H1 (cell line): ENCODE data around the gene ZCCHC17. TPM values are rescaled to one million over a fixed set of nuclear protein-coding genes. Genes with fewer than 3 reads are reported as not detected.

Experiments used
- CTCF ChIA-PET: fragments of 300-600 bp; sonication (Branson Sonifier 250); formaldehyde crosslinking; loops from one replicate; lab custom pipeline; 2021; ENCODE audit not compliant: partially characterized antibody; lab: Charles Lee
- POLR2A ChIA-PET: fragments of 300-600 bp; sonication (Branson Sonifier 250); formaldehyde crosslinking; loops from one replicate; lab custom pipeline; 2021; ENCODE audit warnings: inconsistent platforms; ENCODE audit not compliant: partially characterized antibody; lab: Charles Lee
- DNase-seq, 2 experiments: peaks; one replicate each; pipeline versions ENCODE4 v3.0.0 to v3.0.0-alpha.2; 2010 to 2022; ENCODE audit warnings: low spot score in 2 of 2, low read depth in 1 of 2, mixed read lengths in 1 of 2
- FAIRE-seq: peaks from 2 replicates; lab custom pipeline; 2011; peaks lifted over from hg19 to GRCh38; lab: Jason Lieb, UNC
- H2AFZ ChIP-seq: 2 replicates; pipeline ENCODE4 v1.8.1; 2012; ENCODE audit warnings: low read length, inconsistent platforms
- H2AK5ac ChIP-seq: 2 replicates; pipeline ENCODE4 v1.6.1; 2013; ENCODE audit warnings: low read depth, low read length
- H2BK120ac ChIP-seq: replicated peaks from 2 replicates; pipeline ENCODE3; 2013; ENCODE audit warnings: low read depth, low read length, inconsistent platforms
- H2BK12ac ChIP-seq: 2 replicates; pipeline ENCODE4 v1.6.1; 2013; ENCODE audit warnings: low read depth, low read length
- H2BK15ac ChIP-seq: 2 replicates; pipeline ENCODE4 v1.6.1; 2013; ENCODE audit warnings: low read length
- H2BK20ac ChIP-seq: 2 replicates; pipeline ENCODE4 v1.6.1; 2013; ENCODE audit warnings: low read length
- H2BK5ac ChIP-seq: 2 replicates; pipeline ENCODE4 v1.6.1; 2013; ENCODE audit warnings: low read depth, low read length
- H3K14ac ChIP-seq: 2 replicates; pipeline ENCODE4 v1.6.1; 2013; ENCODE audit warnings: inconsistent platforms; ENCODE audit not compliant: insufficient read length
- H3K18ac ChIP-seq: 2 replicates; pipeline ENCODE4 v1.6.1; 2013; ENCODE audit warnings: low read length; ENCODE audit errors: extremely low read depth
- H3K23ac ChIP-seq: 2 replicates; pipeline ENCODE4 v1.6.1; 2013; ENCODE audit warnings: inconsistent platforms; ENCODE audit not compliant: insufficient read length
- H3K23me2 ChIP-seq: 2 replicates; pipeline ENCODE4 v1.6.1; 2013; ENCODE audit warnings: low read depth, low read length
- H3K27ac ChIP-seq: 2 replicates; pipeline ENCODE4 v1.6.1; 2011; ENCODE audit warnings: low read depth, low read length, inconsistent platforms
- H3K27me3 ChIP-seq, 4 experiments: replicated peaks in 1 of 4; 1 replicate in 1 of 4; 2 replicates in 3 of 4; pipeline versions ENCODE4 v1.6.1 to v1.8.1; 2011 to 2013; ENCODE audit warnings: low read length in 3 of 4, mild to moderate bottlenecking in 3 of 4, inconsistent platforms in 2 of 4, mixed read lengths in 2 of 4, moderate library complexity in 1 of 4; ENCODE audit not compliant: control insufficient read depth in 3 of 4, insufficient read depth in 3 of 4; ENCODE audit errors: extremely low read depth in 1 of 4
- H3K36me3 ChIP-seq, 4 experiments: 2 replicates each; pipeline versions ENCODE4 v1.6.1 to v1.8.1; 2011 to 2013; ENCODE audit warnings: mild to moderate bottlenecking in 4 of 4, low read length in 3 of 4, moderate library complexity in 2 of 4, control low read depth in 1 of 4, inconsistent platforms in 1 of 4; ENCODE audit not compliant: insufficient read depth in 4 of 4, control insufficient read depth in 2 of 4
- H3K4ac ChIP-seq: replicated peaks from 2 replicates; pipeline ENCODE3; 2013; ENCODE audit warnings: low read length, low read depth, mixed read lengths, inconsistent platforms; ENCODE audit not compliant: insufficient read length
- H3K4me1 ChIP-seq, 4 experiments: replicated peaks in 1 of 4; 1 replicate in 1 of 4; 2 replicates in 3 of 4; pipeline versions ENCODE4 v1.6.1 to v1.8.1; 2011 to 2013; ENCODE audit warnings: low read length in 3 of 4, inconsistent platforms in 2 of 4, mixed read lengths in 1 of 4; ENCODE audit not compliant: insufficient read depth in 4 of 4, control insufficient read depth in 3 of 4
- H3K4me2 ChIP-seq, 2 experiments: 2 replicates each; pipeline versions ENCODE4 v1.6.1 to v1.8.1; 2011 to 2013; ENCODE audit warnings: low read depth in 2 of 2, low read length in 2 of 2, control low read depth in 1 of 2, inconsistent platforms in 1 of 2, mild to moderate bottlenecking in 1 of 2; ENCODE audit not compliant: insufficient read depth in 1 of 2
- H3K4me3 ChIP-seq, 4 experiments: fragments of 200-600, 300-600 bp in 1 of 4; sonication (generic), shearing (Covaris generic), sonication (Bioruptor Twin) in 1 of 4; 2 replicates each; pipeline versions ENCODE4 v1.5.1 to v1.8.1; 2011 to 2016; ENCODE audit warnings: low read length in 4 of 4, low read depth in 3 of 4, control low read depth in 2 of 4, inconsistent platforms in 2 of 4, mild to moderate bottlenecking in 2 of 4, mixed read lengths in 1 of 4, moderate library complexity in 1 of 4; ENCODE audit not compliant: insufficient read depth in 2 of 4; ENCODE audit errors: extremely low read depth in 1 of 4
- H3K56ac ChIP-seq: replicated peaks from 2 replicates; pipeline ENCODE3; 2013; ENCODE audit warnings: low read depth, mild to moderate bottlenecking, mixed read lengths, low read length, inconsistent platforms; ENCODE audit not compliant: insufficient read length
- H3K79me1 ChIP-seq: 2 replicates; pipeline ENCODE4 v1.6.1; 2013; ENCODE audit warnings: low read depth, low read length, control low read depth
- H3K79me2 ChIP-seq, 2 experiments: 2 replicates each; pipeline versions ENCODE4 v1.6.1 to v1.8.1; 2012 to 2013; ENCODE audit warnings: low read length in 2 of 2, mild to moderate bottlenecking in 2 of 2, inconsistent platforms in 1 of 2; ENCODE audit not compliant: insufficient read depth in 2 of 2, control insufficient read depth in 1 of 2
- H3K9ac ChIP-seq, 4 experiments: replicated peaks in 1 of 4; 1 replicate in 1 of 4; 2 replicates in 3 of 4; pipeline versions ENCODE4 v1.6.1 to v1.8.1; 2011 to 2013; ENCODE audit warnings: low read depth in 3 of 4, low read length in 3 of 4, control low read depth in 2 of 4, mild to moderate bottlenecking in 2 of 4, moderate library complexity in 2 of 4, inconsistent platforms in 1 of 4; ENCODE audit errors: extremely low read depth in 1 of 4
- H3K9me3 ChIP-seq, 2 experiments: 2 replicates each; pipeline versions ENCODE4 v1.6.1 to v1.8.1; 2012 to 2013; ENCODE audit warnings: mild to moderate bottlenecking in 2 of 2, moderate library complexity in 2 of 2, control low read depth in 1 of 2, inconsistent platforms in 1 of 2, low read depth in 1 of 2, low read length in 1 of 2, mixed read lengths in 1 of 2; ENCODE audit not compliant: insufficient read depth in 2 of 2
- H4K20me1 ChIP-seq, 2 experiments: replicated peaks in 1 of 2; 2 replicates each; pipeline versions ENCODE3 to v1.8.1; 2011 to 2013; ENCODE audit warnings: inconsistent platforms in 2 of 2, low read length in 2 of 2, mild to moderate bottlenecking in 1 of 2; ENCODE audit not compliant: insufficient read depth in 2 of 2, control insufficient read depth in 1 of 2
- H4K5ac ChIP-seq: 2 replicates; pipeline ENCODE4 v1.6.1; 2013; ENCODE audit warnings: low read length, low read depth, mixed read lengths, inconsistent platforms; ENCODE audit not compliant: insufficient read length
- H4K8ac ChIP-seq: 2 replicates; pipeline ENCODE4 v1.8.0; 2013; ENCODE audit warnings: mild to moderate bottlenecking, moderate library complexity, low read length, inconsistent platforms; ENCODE audit not compliant: insufficient read depth; ENCODE audit errors: extremely low read depth
- H4K91ac ChIP-seq: replicated peaks from 2 replicates; pipeline ENCODE3; 2013; ENCODE audit warnings: low read length, mixed read lengths, inconsistent platforms; ENCODE audit not compliant: insufficient read length
- CEBPB ChIP-seq: IDR thresholded peaks from 2 replicates; pipeline ENCODE4 v1.6.1; 2012; ENCODE audit warnings: low read depth, low read length
- SP4 ChIP-seq: IDR thresholded peaks from 2 replicates; pipeline ENCODE4 v1.6.1; 2012; ENCODE audit warnings: low read length, inconsistent platforms
- TBP ChIP-seq: IDR thresholded peaks from 2 replicates; pipeline ENCODE4 v1.6.1; 2011; ENCODE audit warnings: low read depth, low read length, improper control_type of control experiment
- WGBS, 2 experiments: shearing (Covaris generic) in 1 of 2; methylation state at CpG; one replicate each; pipeline versions ENCODE4 v1.1.6 to v1.1.7; 2013 to 2015; ENCODE audit warnings: low lambda C conversion rate in 2 of 2, mixed read lengths in 2 of 2, inconsistent platforms in 1 of 2, low coverage in 1 of 2, missing lambda C conversion rate in 1 of 2; ENCODE audit not compliant: insufficient replicate concordance in 2 of 2, insufficient coverage in 1 of 2, insufficient read length in 1 of 2; ENCODE audit errors: extremely low coverage in 1 of 2, missing lambda C conversion rate in 1 of 2; 5-methylcytosine and 5-hydroxymethylcytosine counted together
- polyA plus RNA-seq, 7 experiments: library from polyadenylated mRNA; depleted of rRNA in 3 of 7; stranded (reverse) in 5 of 7; unstranded in 2 of 7; fragments of >200 nt in 5 of 7; fragments of 200-250 nt in 2 of 7; gene quantifications; 1 replicate in 5 of 7; 2 replicates in 1 of 7; 4 replicates in 1 of 7; pipeline versions ENCODE4 v1.2.1 to v1.2.3, GENCODE V29; 2011 to 2013; ENCODE audit warnings: missing spikeins in 2 of 7, mixed read lengths in 2 of 7
- total RNA-seq: library from RNA; stranded (reverse); fragmentation: NEBNext Ultra II Directional; extraction: Animal tissue kit (Norgen Biotek cat#: 25700); gene quantifications from 2 replicates; pipeline ENCODE4 v1.2.1, GENCODE V29; 2021

Gene ZCCHC17
- total and polyA plus RNA-seq, 2 of the 8 experiments (the other 6 are each of a cell fraction or from before 2014, with no cell fraction given): 51.6 to 59.3 TPM

GRCh38 chr1:31400393-31400792, 103.6 kb downstream of the ZCCHC17 start:
- H4K91ac ChIP-seq: no peak overlapping the region
- H3K14ac ChIP-seq: no peak overlapping the region
- no peak overlapping the region for H3K4me2 ChIP-seq
- DNase-seq: no peak
- H3K56ac ChIP-seq: no peak overlapping the region
- no peak overlapping the region for H2AFZ ChIP-seq
- no peaks in the 10 kb centered on the region for H4K20me1 ChIP-seq
- H3K4ac ChIP-seq: no peak overlapping the region
- H3K4me3 ChIP-seq: no peak overlapping the region
- H3K9me3 ChIP-seq: no peaks in the 10 kb centered on the region
- H3K79me2 ChIP-seq: no peaks in the 10 kb centered on the region
- H2BK15ac ChIP-seq: no peak overlapping the region
- H3K27ac ChIP-seq: no peak overlapping the region
- H3K36me3 ChIP-seq: no peaks in the 10 kb centered on the region
- FAIRE-seq: no peak
- H2BK5ac ChIP-seq: no peak overlapping the region
- no peaks in the 10 kb centered on the region for H3K27me3 ChIP-seq
- no peak overlapping the region for H3K18ac ChIP-seq
- H3K79me1 ChIP-seq: no peaks in the 10 kb centered on the region
- H4K8ac ChIP-seq: no peak overlapping the region
- CTCF ChIA-PET: interaction anchor here (11.8 kb wide), 1 partner anchor 17 kb away, joined by 415 read pairs; the partner anchor contains the start of gene SERINC2
- TF ChIP-seq CEBPB (0 out of 2 replicates have a peak, but pooled peaks have one; percentile 20), SP4 (no peak), TBP (no peak)
- WGBS, 2 experiments: 84% methylated on average over 3 of the region's 3 CpGs; no CpG with 5 or more reads in 1 of the 2 experiments
- POLR2A ChIA-PET: interaction anchor here (0.7 kb wide), 1 partner anchor 14 kb away, joined by 3 read pairs; no protein-coding TSS in a partner anchor
- no peak overlapping the region for H3K23ac ChIP-seq
- H2AK5ac ChIP-seq: no peak overlapping the region
- H3K4me1 ChIP-seq: peaks cover 0 to 3% (median 0%) of the 10 kb centered on the region in 4 experiments; a peak in 1 of 7 replicates
- no peaks in the 10 kb centered on the region; the same call in 1 of the 2 replicates for H3K23me2 ChIP-seq
- H4K5ac ChIP-seq: no peak overlapping the region
- no peak overlapping the region for H2BK20ac ChIP-seq
- no peak overlapping the region for H3K9ac ChIP-seq
- H2BK12ac ChIP-seq: no peak overlapping the region
- no peak overlapping the region for H2BK120ac ChIP-seq
